GM21529 (cell line): ENCODE data around the gene ZSCAN20.

ENCODE experiments used
- ATAC-seq: cut with Tn5 transposase; IDR thresholded peaks from one replicate; pipeline ENCODE4 v1.9.1; 2021; ENCODE audit not compliant: unreplicated experiment

ZSCAN20 gene

GRCh38 chr1:33443080-33443704 lies 29.3 kb upstream of the ZSCAN20 start:
- no peak for ATAC-seq

GRCh38 chr1:33443705-33444180 lies 28.7 kb upstream of the ZSCAN20 start:
- no peak for ATAC-seq

GRCh38 chr1:33445108-33445507 lies 27.3 kb upstream of the ZSCAN20 start:
- ATAC-seq: no peak

GRCh38 chr1:33446590-33446989 lies 25.9 kb upstream of the ZSCAN20 start:
- ATAC-seq: no peak

- ATAC-seq: no peak
Measured at GRCh38 chr1:33454646-33455282, 17.7 kb upstream of the ZSCAN20 start.

- peak; percentile 62 for ATAC-seq
Measured at GRCh38 chr1:33455539-33456501, 16.6 kb upstream of the ZSCAN20 start.

- no peak for ATAC-seq
Measured at GRCh38 chr1:33456502-33456886, 16.0 kb upstream of the ZSCAN20 start.

GRCh38 chr1:33459691-33460090 lies 12.8 kb upstream of the ZSCAN20 start:
- no peak for ATAC-seq

- no peak for ATAC-seq
Measured at GRCh38 chr1:33460144-33460543, 12.3 kb upstream of the ZSCAN20 start.

- ATAC-seq: peak; percentile 84
Measured at GRCh38 chr1:33460947-33461629, 11.4 kb upstream of the ZSCAN20 start.

- no peak for ATAC-seq
Measured at GRCh38 chr1:33462405-33463164, 9.9 kb upstream of the ZSCAN20 start.

- no peak for ATAC-seq
Measured at GRCh38 chr1:33464552-33464951, 7.9 kb upstream of the ZSCAN20 start.

GRCh38 chr1:33465316-33465715 lies 7.1 kb upstream of the ZSCAN20 start:
- no peak for ATAC-seq

GRCh38 chr1:33466159-33466558 lies 6.3 kb upstream of the ZSCAN20 start:
- ATAC-seq: no peak

- ATAC-seq: no peak
Measured at GRCh38 chr1:33468011-33468410, 4.4 kb upstream of the ZSCAN20 start.

GRCh38 chr1:33468531-33468930 lies 3.9 kb upstream of the ZSCAN20 start:
- no peak for ATAC-seq

GRCh38 chr1:33468967-33469366 lies 3.5 kb upstream of the ZSCAN20 start:
- ATAC-seq: no peak

GRCh38 chr1:33469691-33470090 lies 2.8 kb upstream of the ZSCAN20 start:
- ATAC-seq: no peak

GRCh38 chr1:33470495-33471012 lies 1.9 kb upstream of the ZSCAN20 start:
- no peak for ATAC-seq

GRCh38 chr1:33471416-33471815 lies 1.0 kb upstream of the ZSCAN20 start:
- no peak for ATAC-seq
